ENCODE data around the gene NMD3. TPM values are rescaled to one million over a fixed set of nuclear protein-coding genes. Genes with fewer than 3 reads are reported as not detected.

The NMD3 gene
- total RNA-seq, 1 experiment from 2014 or later = 56.3 TPM

DNA sequence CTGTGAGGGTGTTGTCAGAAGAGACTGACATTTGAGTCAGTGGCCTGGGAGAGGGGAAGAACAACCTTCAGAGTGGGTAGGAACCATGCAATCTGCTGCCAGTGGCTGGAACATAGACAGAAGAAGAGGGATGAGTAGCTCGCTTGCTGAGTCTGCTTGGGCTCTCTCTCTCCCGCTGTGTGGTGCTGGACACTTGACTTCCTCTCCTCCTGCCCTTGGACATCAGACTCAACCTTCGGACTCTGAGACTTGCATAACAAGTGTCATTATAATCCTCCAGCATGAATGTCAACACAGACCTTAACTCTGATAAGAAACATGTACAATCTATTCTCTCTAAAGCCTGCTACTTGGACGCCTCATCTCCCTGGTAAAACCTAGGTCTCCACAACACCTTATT, 5.9 kb upstream of the NMD3 start (continued):
- TF ChIP-seq, protein P1, sequence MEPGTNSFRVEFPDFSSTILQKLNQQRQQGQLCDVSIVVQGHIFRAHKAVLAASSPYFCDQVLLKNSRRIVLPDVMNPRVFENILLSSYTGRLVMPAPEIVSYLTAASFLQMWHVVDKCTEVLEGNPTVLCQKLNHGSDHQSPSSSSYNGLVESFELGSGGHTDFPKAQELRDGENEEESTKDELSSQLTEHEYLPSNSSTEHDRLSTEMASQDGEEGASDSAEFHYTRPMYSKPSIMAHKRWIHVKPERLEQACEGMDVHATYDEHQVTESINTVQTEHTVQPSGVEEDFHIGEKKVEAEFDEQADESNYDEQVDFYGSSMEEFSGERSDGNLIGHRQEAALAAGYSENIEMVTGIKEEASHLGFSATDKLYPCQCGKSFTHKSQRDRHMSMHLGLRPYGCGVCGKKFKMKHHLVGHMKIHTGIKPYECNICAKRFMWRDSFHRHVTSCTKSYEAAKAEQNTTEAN (CRISPR knock-in tag; IDR thresholded peaks at IDR 0.05) = no peak
- TF ChIP-seq HMGA2 (CRISPR knock-in tag; IDR thresholded peaks at IDR 0.05) = no peak
- no peak for TF ChIP-seq ELF4 (CRISPR knock-in tag; IDR thresholded peaks at IDR 0.05; ENCODE audit: low read depth)
- TF ChIP-seq GABPB1 (CRISPR knock-in tag; IDR thresholded peaks at IDR 0.05) = no peak

DNA sequence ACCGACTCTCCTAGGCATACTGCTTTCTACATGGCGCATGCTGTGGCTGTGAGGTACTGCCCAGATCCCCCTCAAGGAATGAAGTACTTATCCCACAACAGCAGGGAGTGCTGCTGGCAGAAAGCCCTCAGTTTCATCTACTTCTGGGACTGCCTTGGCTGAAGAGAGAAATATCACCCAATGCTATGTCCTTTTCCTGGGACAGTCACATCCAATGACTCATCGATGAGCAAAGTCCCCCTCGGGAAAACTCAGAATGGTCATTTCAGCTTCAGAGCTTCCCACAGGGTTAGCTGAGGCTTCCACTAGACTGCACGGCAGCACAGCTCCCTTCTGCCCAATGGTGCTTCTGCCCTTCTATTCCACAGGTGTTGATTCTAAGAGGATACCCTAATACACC, 3.6 kb upstream of the NMD3 start:
- H3K4me3 Mint-ChIP-seq = no peak overlapping the region
- H3K4me1 Mint-ChIP-seq = peaks cover 8% of the 10 kb centered on the region
- H3K27ac Mint-ChIP-seq = no peak overlapping the region
- H3K27me3 Mint-ChIP-seq (ENCODE audit: low read depth) = no peaks in the 10 kb centered on the region
- CTCF ChIA-PET = interaction anchor here (0.8 kb wide), 1 partner anchor 57 kb away, joined by 3 read pairs; no protein-coding TSS in a partner anchor
- ATAC-seq = no peak
- no peak for DNase-seq (ENCODE audit: low spot score)
- TF ChIP-seq ZNF396 (CRISPR knock-in tag; IDR thresholded peaks at IDR 0.05; ENCODE audit: borderline replicate concordance) (no peak), NR2C2 (CRISPR knock-in tag; IDR thresholded peaks at IDR 0.05) (no peak), TEAD4 (CRISPR knock-in tag; IDR thresholded peaks at IDR 0.05) (no peak), KAT7 (CRISPR knock-in tag; IDR thresholded peaks at IDR 0.05; ENCODE audit: borderline replicate concordance) (no peak), CREB1 (CRISPR knock-in tag; IDR thresholded peaks at IDR 0.05) (no peak), SMAD3 (CRISPR knock-in tag; IDR thresholded peaks at IDR 0.05; ENCODE audit: borderline replicate concordance) (no peak), NR3C1 (CRISPR knock-in tag; conservative IDR thresholded peaks at IDR 0.05; ENCODE audit: low read depth) (no peak), NFYB (CRISPR knock-in tag; conservative IDR thresholded peaks at IDR 0.05; ENCODE audit: low read depth) (no peak)
- TF ChIP-seq, protein P2, sequence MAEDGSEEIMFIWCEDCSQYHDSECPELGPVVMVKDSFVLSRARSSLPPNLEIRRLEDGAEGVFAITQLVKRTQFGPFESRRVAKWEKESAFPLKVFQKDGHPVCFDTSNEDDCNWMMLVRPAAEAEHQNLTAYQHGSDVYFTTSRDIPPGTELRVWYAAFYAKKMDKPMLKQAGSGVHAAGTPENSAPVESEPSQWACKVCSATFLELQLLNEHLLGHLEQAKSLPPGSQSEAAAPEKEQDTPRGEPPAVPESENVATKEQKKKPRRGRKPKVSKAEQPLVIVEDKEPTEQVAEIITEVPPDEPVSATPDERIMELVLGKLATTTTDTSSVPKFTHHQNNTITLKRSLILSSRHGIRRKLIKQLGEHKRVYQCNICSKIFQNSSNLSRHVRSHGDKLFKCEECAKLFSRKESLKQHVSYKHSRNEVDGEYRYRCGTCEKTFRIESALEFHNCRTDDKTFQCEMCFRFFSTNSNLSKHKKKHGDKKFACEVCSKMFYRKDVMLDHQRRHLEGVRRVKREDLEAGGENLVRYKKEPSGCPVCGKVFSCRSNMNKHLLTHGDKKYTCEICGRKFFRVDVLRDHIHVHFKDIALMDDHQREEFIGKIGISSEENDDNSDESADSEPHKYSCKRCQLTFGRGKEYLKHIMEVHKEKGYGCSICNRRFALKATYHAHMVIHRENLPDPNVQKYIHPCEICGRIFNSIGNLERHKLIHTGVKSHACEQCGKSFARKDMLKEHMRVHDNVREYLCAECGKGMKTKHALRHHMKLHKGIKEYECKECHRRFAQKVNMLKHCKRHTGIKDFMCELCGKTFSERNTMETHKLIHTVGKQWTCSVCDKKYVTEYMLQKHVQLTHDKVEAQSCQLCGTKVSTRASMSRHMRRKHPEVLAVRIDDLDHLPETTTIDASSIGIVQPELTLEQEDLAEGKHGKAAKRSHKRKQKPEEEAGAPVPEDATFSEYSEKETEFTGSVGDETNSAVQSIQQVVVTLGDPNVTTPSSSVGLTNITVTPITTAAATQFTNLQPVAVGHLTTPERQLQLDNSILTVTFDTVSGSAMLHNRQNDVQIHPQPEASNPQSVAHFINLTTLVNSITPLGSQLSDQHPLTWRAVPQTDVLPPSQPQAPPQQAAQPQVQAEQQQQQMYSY (CRISPR knock-in tag; IDR thresholded peaks at IDR 0.05) = no peak
- POLR2A ChIA-PET = no interaction called here
- peaks cover 3% of the 10 kb centered on the region; the same call in 1 of the 2 replicates for H3K36me3 Mint-ChIP-seq
- peaks cover 7% of the 10 kb centered on the region for H3K9me3 Mint-ChIP-seq

DNA sequence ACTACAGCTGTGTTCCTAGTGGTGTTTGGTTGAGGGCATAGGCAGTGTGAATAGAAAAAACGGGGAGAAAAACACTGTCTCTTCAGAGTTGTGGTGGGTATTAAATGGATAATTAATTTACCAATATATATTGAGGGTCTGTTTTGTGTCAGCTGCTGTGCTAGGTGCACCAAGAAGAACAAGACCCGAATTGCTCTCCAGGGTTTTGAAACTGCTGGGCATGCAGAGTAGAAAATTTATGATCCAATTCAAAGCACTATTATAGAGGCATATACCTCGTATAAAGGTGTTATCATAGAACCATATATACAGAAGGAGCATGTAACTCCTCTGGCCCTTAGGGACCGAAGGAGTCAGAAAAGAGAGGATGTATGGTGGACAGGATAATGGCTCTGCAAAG, 1.6 kb upstream of the NMD3 start:
- no peak overlapping the region for H3K27ac Mint-ChIP-seq
- ChIA-PET POLR2A (no interaction called here), CTCF (no interaction called here)
- H3K36me3 Mint-ChIP-seq = peaks cover 3% of the 10 kb centered on the region; the same call in 1 of the 2 replicates
- H3K4me1 Mint-ChIP-seq = peaks cover 19% of the 10 kb centered on the region
- TF ChIP-seq ZNF416 (CRISPR knock-in tag; IDR thresholded peaks at IDR 0.05) = no peak
- no peaks in the 10 kb centered on the region for H3K27me3 Mint-ChIP-seq (ENCODE audit: low read depth)
- ATAC-seq (no peak), DNase-seq (ENCODE audit: low spot score) (no peak)
- H3K4me3 Mint-ChIP-seq = peak overlapping the region; percentile 29; the same call in 1 of the 2 replicates
- H3K9me3 Mint-ChIP-seq = peaks cover 7% of the 10 kb centered on the region

DNA sequence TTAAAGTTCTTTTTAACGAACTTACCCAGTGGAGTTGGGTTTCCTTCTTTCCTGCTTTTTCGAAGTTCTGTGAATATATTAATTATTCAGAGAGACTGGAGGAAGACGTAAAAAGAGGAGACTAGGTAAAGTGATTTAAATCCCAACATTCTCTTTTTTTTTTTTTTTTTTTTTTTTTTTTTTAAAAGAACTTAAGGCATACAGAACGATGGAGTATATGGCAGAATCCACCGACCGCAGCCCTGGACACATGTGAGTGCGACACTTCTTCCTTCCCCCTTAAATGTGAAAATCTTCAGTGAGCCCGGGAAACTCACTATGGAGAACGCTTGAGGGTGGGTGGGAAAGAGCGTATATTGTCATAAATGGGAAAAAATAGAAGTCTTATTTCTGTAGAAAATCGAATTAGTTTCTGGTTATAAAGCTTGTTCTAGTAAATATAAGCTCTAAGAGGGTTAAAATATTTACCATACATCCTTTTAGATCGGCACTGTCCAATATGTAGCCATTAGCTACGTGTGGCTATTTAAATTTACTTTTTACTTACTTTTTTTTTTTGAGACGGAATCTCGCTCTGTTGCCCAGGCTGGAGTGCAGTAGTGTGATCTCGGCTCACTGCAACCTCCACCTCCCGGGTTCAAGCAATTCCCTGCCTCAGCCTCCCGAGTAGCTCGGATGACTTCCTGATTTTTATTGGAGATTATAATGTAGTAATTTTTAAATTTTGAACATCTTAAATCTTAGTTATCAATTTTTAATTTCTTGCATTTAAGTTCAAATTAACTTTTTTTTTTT, 892 bp downstream of the NMD3 start:
- ATAC-seq = no peak
- Mint-ChIP-seq H3K4me1 (peaks cover 19% of the 10 kb centered on the region), H3K27me3 (ENCODE audit: low read depth) (no peaks in the 10 kb centered on the region), H3K4me3 (peak overlapping the region; percentile 92), H3K9me3 (peaks cover 7% of the 10 kb centered on the region), H3K27ac (peak overlapping the region; percentile 72; the same call in 1 of the 2 replicates), H3K36me3 (peaks cover 11% of the 10 kb centered on the region)
- DNase-seq (ENCODE audit: low spot score) = no peak
- TF ChIP-seq ZNF121 (CRISPR knock-in tag; IDR thresholded peaks at IDR 0.05) = peak; percentile 24; the same call in 1 of the 2 replicates
- no peak for TF ChIP-seq TEAD4 (CRISPR knock-in tag; IDR thresholded peaks at IDR 0.05)
- CTCF ChIA-PET = interaction anchor here (0.8 to 1.6 kb wide), 4 partner anchors 13 to 204 kb away, joined by 3 to 7 read pairs (median 5); no protein-coding TSS in a partner anchor
- POLR2A ChIA-PET = interaction anchor here (0.6 to 1.0 kb wide), 2 partner anchors 21 to 1020 kb away, joined by 5 read pairs; no protein-coding TSS in a partner anchor
